Astrocyte of the cerebellum (primary cell): ENCODE data around the gene CDH4.
"Not testable (repeated sequence)": the region's sequence is repeated elsewhere in the genome, so short reads cannot be mapped to it uniquely, and the experiment has no call there.

Experiments
- DNase-seq: peaks from one replicate; pipeline ENCODE4 v3.0.0-alpha.2; 2011; ENCODE audit warnings: low read depth
- H3K4me3 ChIP-seq: 2 replicates; pipeline ENCODE4 v1.5.1; 2011; ENCODE audit warnings: mild to moderate bottlenecking, low read depth, low read length, moderate library complexity
- CTCF ChIP-seq: IDR thresholded peaks from 2 replicates; pipeline ENCODE4 v1.5.1; 2012; ENCODE audit warnings: low read length, low read depth, moderate library complexity, mild to moderate bottlenecking; ENCODE audit errors: missing control alignments
- in situ Hi-C: cut with HindIII; loops from 2 replicates; pipeline ENCODE4 v1.10.0; 2017; ENCODE audit warnings: low sequenced_read_pairs

Gene CDH4

GRCh38 chr20:61940491-61940890, 688.4 kb downstream of the CDH4 start:
- H3K4me3 ChIP-seq, result no peak overlapping the region
- no peak for TF ChIP-seq CTCF
- in situ Hi-C loops, result no loop called here
- no peak for DNase-seq

- no peak for DNase-seq
- H3K4me3 ChIP-seq, result no peak overlapping the region
- in situ Hi-C loops, result no loop called here
- TF ChIP-seq CTCF, result no peak
Measured at GRCh38 chr20:61940976-61941720, 689.1 kb downstream of the CDH4 start.

DNA sequence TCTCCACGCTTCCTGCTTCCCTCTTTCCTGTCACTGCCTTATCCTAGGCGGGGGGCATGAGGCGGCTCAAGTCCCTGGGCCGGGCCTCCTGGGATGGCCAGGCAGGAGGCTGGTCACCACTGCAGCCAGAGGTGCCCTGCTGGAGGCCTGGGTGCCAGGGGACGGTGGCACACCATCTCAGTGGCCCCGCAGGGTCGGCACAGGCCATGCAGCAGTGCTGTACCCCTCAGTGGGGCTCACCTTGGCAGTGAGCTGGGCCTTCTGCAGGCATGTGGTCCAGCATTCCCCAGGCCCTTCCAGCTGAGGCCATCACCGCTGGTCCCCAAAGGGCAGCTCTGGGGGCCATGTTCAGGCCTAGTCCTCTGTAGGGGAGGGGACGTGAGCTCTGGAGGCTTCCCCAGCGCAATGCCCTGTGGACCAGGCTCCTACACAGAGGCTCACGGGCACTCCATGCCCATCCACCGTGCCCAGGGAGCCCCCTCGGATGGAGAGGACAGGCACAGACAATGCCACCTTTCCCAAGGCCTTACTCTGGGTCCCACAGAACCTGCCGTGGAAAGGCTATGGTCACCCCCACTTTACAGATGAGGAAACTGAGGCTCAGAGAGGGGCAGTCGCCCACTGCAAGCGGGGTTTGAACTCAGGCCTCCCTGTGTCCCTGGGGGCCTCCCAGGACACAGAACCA, 689.8 kb downstream of the CDH4 start:
- no peak for DNase-seq
- no peak overlapping the region for H3K4me3 ChIP-seq
- in situ Hi-C loops, result no loop called here
- no peak for TF ChIP-seq CTCF

GRCh38 chr20:61942526-61942925, 690.5 kb downstream of the CDH4 start:
- in situ Hi-C loops, result no loop called here
- no peak for DNase-seq
- TF ChIP-seq CTCF, result no peak

DNA sequence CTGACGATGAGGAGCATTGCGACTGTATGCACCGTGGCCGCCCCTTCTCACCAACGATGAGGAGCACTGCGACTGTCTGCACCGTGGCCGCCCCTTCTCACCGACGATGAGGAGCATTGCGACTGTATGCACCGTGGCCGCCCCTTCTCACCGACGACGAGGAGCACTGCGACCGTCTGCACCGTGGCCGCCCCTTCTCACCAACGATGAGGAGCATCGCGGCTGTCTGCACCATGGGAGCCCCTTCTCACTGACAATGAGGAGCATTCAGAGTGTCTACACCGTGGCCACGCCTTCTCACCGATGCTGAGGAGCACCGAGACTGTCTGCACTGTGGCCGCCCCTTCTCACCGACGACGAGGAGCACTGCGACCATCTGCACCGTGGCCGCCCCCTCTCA, 692.9 kb downstream of the CDH4 start:
- in situ Hi-C loops, DNase-seq, H3K4me3 ChIP-seq: not testable (repeated sequence)

More at GRCh38 chr20:61942526-61942925, 690.5 kb downstream of the CDH4 start:
- no peak overlapping the region for H3K4me3 ChIP-seq

GRCh38 chr20:61945495-61945894, 693.4 kb downstream of the CDH4 start:
- DNase-seq, in situ Hi-C loops, H3K4me3 ChIP-seq: not testable (repeated sequence)

DNA sequence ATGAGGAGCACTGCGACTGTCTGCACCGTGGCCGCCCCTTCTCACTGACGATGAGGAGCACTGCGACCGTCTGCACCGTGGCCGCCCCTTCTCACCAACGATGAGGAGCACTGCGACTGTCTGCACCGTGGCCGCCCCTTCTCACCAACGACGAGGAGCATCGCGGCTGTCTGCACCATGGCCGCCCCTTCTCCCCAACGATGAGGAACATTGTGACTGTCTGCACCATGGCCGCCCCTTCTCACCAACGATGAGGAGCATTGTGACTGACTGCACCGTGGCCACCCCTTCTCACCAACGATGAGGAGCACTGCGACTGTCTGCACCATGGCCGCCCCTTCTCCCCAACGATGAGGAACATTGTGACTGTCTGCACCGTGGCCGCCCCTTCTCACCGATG, 696.0 kb downstream of the CDH4 start:
- in situ Hi-C loops, H3K4me3 ChIP-seq, DNase-seq: not testable (repeated sequence)

GRCh38 chr20:61948586-61949362, 696.7 kb downstream of the CDH4 start:
- no peak for TF ChIP-seq CTCF
- in situ Hi-C loops, result no loop called here
- DNase-seq, result no peak
- H3K4me3 ChIP-seq, result no peak overlapping the region
